Stimulated activated CD4-positive, alpha-beta T cell treated with anti-CD3 and anti-CD28 coated beads, Interleukin-2, amount 100 ng/mL, for 48 hours (primary cell): ENCODE data around the gene SERPINA5.
"Not testable (repeated sequence)": the region's sequence is repeated elsewhere in the genome, so short reads cannot be mapped to it uniquely, and the experiment has no call there.

Experiments
- DNase-seq, 2 donors: peaks; one replicate each; pipeline ENCODE4 v3.0.0-alpha.2; 2020

The SERPINA5 gene

DNA sequence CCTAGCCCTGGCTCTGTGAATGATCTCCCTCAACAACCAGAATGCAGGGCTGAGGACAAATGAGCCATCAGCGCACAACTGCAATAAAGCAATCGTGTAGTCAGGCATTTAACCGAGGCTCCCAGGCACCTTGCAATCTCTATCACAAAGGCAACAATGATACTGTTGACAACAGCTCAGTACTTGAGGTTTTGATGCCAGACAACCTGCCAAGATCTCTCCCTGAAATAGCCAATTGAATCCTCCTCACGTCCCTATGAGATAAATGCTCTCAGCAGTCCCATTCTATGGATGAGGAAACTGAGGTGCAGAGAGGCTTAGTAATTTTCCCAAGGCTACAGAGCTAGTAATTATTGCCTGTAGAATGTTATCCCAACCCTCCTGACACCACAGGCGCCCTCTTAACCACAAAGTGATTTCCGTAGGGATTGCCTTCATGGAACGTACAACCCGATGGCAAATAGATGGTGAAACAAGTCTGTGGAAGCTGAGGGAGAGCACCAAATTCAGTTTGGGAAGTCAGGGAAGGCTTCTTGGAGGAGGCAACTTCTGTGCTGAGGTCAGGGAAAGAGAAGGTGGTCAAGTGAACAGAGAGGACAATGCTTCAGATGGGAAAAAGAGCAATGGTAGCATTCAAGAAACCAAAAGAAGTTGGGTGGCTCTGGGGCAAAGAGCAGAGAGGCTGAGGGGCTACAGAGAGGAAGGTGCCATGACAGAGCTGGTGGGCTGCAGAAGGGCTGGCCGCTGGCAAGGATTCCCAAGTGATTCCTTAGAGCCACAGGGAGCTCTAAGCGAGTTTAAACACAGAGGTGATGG lies 43.5 kb downstream of the SERPINA5 start:
- DNase-seq: no peak

DNA sequence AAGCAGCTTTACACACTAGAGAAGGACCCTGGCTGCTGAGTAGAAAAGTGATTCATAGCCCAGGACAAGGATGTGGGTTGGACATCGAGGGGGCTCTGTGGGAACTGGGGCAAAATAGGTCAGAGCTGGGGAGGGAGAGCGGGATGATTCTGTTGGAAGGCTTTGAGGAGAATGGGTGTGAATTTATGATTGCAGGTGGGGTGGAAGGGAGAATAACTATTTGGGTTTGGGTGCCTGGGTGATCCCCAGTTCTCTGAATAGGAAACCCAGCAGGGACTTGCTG lies 44.1 kb downstream of the SERPINA5 start:
- no peak for DNase-seq

DNA sequence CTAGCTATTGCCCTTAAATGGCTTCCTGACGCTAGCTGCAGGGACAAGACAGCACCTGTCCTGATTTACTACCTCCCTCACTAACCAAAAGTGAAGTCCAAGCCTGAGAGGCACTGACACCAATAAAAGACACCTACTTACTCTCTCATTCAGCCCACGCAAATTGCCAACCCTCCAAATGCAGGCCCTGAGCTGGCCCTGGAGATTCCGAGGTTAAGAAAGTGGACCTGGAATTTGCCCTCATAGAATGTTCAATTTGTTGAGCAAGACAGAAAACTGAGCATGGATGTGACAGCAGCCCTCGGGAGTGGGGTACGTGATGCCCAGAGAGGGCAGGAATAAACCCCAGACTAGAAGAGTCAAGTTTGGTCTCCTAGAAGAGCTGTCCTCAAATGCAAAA lies 47.4 kb downstream of the SERPINA5 start:
- DNase-seq: no peak

GRCh38 chr14:94630396-94630795 lies 49.2 kb downstream of the SERPINA5 start:
- DNase-seq: no peak

GRCh38 chr14:94631050-94631449 lies 49.8 kb downstream of the SERPINA5 start:
- no peak for DNase-seq

- no peak for DNase-seq
These were observed 50.5 kb downstream of the SERPINA5 start for GRCh38 chr14:94631536-94632304.

DNA sequence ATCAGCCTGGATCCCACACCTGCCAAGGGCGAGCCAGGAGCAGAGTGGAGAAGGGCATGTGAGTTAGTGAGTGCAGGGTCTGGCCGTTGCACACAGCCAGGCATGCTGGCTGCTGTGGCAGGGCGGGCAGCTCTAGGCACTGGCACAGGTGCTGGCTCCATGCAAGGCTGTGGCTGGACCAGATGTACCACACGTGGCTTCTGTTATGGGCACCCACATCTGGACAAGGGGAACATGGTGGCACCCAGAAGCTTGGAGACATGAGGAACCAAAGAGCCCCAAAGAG lies 51.0 kb downstream of the SERPINA5 start:
- DNase-seq: no peak

GRCh38 chr14:94633121-94633520 lies 51.9 kb downstream of the SERPINA5 start:
- DNase-seq: no peak

GRCh38 chr14:94635154-94635553 lies 53.9 kb downstream of the SERPINA5 start:
- DNase-seq: no peak

- DNase-seq: no peak
These were observed 55.7 kb downstream of the SERPINA5 start for GRCh38 chr14:94636744-94637412.

DNA sequence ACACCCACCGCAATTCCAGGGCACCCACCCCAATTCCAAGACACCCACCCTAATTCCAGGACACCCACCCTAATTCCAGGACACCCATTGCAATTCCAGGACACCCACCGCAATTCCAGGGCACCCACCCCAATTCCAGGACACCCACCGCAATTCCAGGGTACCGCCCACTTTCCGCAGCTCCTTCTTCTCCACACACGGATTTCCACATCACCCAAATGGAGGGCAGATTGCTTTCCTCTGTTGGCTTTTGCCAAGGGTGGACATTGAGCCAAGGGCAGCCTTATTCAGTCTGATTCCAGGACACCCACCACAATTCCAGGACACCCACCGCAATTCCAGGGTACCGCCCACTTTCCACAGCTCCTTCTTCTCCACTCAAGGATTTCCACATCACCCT lies 56.6 kb downstream of the SERPINA5 start:
- DNase-seq: not testable (repeated sequence)

DNA sequence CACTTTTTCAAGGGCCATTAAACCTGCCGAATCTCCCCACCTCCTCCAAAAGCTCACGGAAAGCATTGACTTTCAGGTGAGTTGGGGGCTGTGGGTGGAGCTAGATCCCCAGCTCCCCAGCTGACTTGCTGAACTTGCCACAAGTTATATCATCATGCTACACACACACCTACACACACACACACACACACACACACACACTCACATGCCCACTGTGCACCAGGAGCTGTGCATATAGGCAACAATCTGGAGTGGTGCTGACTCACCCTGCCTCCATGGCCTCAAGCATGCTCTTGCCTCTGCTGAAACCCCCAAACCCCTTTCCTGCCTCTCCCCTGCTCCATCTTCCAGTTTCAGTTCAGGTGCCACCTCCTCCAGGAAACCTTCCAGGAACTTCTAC lies 57.1 kb downstream of the SERPINA5 start:
- no peak for DNase-seq

GRCh38 chr14:94638961-94639817 lies 58.0 kb downstream of the SERPINA5 start:
- no peak for DNase-seq

DNA sequence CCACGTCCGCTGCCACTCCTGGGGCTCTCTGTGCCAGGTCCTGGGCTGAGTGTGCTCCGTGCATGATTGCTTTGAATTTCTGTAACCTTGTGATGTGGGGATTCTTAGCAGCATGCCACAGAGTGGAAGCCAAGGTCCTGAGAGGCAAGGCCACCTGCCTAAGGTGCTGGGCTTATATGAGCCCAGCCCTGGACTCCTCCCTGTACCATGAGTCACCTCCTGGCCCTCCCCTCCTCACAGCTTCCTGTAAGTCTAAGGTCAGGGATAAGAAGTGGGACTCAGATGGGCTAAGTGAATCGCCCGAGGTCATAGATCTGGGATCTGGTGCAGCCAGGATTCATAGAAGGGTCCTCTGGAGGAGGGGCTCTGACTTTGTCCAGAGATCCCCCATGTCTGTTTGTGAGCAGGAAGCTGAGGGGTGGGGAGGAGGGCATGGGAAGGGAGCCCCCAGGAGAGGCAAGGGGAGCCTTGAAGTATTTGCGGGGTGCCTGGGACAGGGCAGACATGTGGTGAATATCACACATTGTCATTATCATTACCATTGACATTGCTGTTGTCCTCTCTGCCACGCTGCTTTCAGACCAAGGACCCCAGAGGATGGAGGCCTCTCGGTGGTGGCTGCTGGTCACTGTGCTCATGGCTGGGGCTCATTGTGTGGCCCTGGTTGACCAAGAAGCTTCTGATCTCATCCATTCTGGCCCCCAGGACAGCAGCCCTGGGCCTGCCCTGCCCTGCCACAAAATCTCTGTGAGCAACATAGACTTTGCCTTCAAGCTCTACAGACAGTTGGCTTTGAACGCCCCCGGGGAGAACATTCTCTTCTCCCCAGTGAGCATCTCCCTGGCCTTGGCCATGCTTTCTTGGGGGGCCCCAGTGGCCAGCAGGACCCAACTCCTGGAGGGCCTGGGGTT lies 59.8 kb downstream of the SERPINA5 start:
- DNase-seq: no peak

GRCh38 chr14:94641632-94641955 lies 60.4 kb downstream of the SERPINA5 start:
- no peak for DNase-seq
